Measurements from ENCODE around the gene COL10A1.

DNA sequence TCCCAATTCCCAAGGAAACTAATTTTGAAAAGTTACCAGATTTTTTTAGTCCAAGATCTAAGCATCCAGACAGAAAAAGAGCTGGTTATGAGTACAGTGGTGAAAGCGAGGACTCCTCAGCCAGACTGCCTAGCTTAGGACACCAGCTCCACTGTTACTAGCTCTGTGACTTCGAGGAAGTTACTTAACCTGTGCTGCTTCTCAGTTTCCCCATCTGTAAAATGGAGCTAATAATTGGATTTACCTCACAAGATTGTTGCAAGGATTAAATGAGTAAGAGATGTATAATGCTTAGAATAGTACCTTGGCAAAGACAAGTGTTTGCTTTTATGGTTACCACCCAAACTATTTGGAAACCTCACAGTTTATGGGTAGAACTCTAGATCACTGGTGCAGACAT is 24.1 kb downstream of the COL10A1 start:
- no peak for TF ChIP-seq EZH2 (IDR thresholded peaks at IDR 0.05; ENCODE audit: low read length)
- TF ChIP-seq, protein P1, sequence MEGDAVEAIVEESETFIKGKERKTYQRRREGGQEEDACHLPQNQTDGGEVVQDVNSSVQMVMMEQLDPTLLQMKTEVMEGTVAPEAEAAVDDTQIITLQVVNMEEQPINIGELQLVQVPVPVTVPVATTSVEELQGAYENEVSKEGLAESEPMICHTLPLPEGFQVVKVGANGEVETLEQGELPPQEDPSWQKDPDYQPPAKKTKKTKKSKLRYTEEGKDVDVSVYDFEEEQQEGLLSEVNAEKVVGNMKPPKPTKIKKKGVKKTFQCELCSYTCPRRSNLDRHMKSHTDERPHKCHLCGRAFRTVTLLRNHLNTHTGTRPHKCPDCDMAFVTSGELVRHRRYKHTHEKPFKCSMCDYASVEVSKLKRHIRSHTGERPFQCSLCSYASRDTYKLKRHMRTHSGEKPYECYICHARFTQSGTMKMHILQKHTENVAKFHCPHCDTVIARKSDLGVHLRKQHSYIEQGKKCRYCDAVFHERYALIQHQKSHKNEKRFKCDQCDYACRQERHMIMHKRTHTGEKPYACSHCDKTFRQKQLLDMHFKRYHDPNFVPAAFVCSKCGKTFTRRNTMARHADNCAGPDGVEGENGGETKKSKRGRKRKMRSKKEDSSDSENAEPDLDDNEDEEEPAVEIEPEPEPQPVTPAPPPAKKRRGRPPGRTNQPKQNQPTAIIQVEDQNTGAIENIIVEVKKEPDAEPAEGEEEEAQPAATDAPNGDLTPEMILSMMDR (optimal IDR thresholded peaks at IDR 0.05 in 1 of 3, IDR thresholded peaks at IDR 0.05 in 1 of 3, conservative IDR thresholded peaks at IDR 0.05 in 1 of 3; ENCODE audit: extremely low read depth in 1 of 3, insufficient read depth in 2 of 3, low read length in 3 of 3) = no peak
